GM19035 (cell line): ENCODE data around the gene CTSH.
"Not testable (repeated sequence)": the region's sequence is repeated elsewhere in the genome, so short reads cannot be mapped to it uniquely, and the experiment has no call there.

Source experiments
- ATAC-seq: cut with Tn5 transposase; IDR thresholded peaks from one replicate; pipeline ENCODE4 v1.9.1; 2021; ENCODE audit not compliant: unreplicated experiment

Gene CTSH

GRCh38 chr15:78923480-78924360 is 21.1 kb downstream of the CTSH start:
- no peak for ATAC-seq

GRCh38 chr15:78923015-78923414 is 21.8 kb downstream of the CTSH start:
- no peak for ATAC-seq

- ATAC-seq: no peak
These were observed 22.3 kb downstream of the CTSH start for GRCh38 chr15:78922527-78922926.

- ATAC-seq: no peak
These were observed 22.9 kb downstream of the CTSH start for GRCh38 chr15:78921940-78922339.

GRCh38 chr15:78921517-78921916 is 23.3 kb downstream of the CTSH start:
- no peak for ATAC-seq

- ATAC-seq: no peak
These were observed 27.0 kb downstream of the CTSH start for GRCh38 chr15:78917888-78918287.

GRCh38 chr15:78916088-78916487 is 28.8 kb downstream of the CTSH start:
- no peak for ATAC-seq

GRCh38 chr15:78915341-78916087 is 29.3 kb downstream of the CTSH start:
- no peak for ATAC-seq

GRCh38 chr15:78914027-78914764 is 30.6 kb downstream of the CTSH start:
- ATAC-seq: no peak

GRCh38 chr15:78913012-78913411 is 31.8 kb downstream of the CTSH start:
- ATAC-seq: no peak

GRCh38 chr15:78912316-78912715 is 32.5 kb downstream of the CTSH start:
- no peak for ATAC-seq

GRCh38 chr15:78910271-78910670 is 34.6 kb downstream of the CTSH start:
- ATAC-seq: no peak

- no peak for ATAC-seq
These were observed 35.0 kb downstream of the CTSH start for GRCh38 chr15:78909791-78910228.

- ATAC-seq: no peak
These were observed 35.6 kb downstream of the CTSH start for GRCh38 chr15:78909160-78909695.

- no peak for ATAC-seq
These were observed 37.3 kb downstream of the CTSH start for GRCh38 chr15:78907577-78907976.

GRCh38 chr15:78906316-78906620 is 38.6 kb downstream of the CTSH start:
- no peak for ATAC-seq

- no peak for ATAC-seq
These were observed 40.1 kb downstream of the CTSH start for GRCh38 chr15:78904599-78905358.

- not testable (repeated sequence) for ATAC-seq
These were observed 42.4 kb downstream of the CTSH start for GRCh38 chr15:78902281-78903032.

GRCh38 chr15:78900819-78901533 is 43.9 kb downstream of the CTSH start:
- ATAC-seq: not testable (repeated sequence)
